Keratinocyte (primary cell): Measurements from ENCODE around the gene VAC14.

Experiments
- CTCF ChIP-seq, 3 experiments: IDR thresholded peaks in 1 of 3; conservative IDR thresholded peaks in 1 of 3; optimal IDR thresholded peaks in 1 of 3; 2 replicates in 2 of 3; 3 replicates in 1 of 3; pipeline versions ENCODE3 to v1.5.1; 2011; ENCODE audit warnings: low read length in 3 of 3, mild to moderate bottlenecking in 3 of 3, moderate library complexity in 2 of 3, control low read depth in 1 of 3, inconsistent platforms in 1 of 3; ENCODE audit not compliant: insufficient read depth in 2 of 3; ENCODE audit errors: extremely low read depth in 1 of 3
- EZH2 ChIP-seq: IDR thresholded peaks from one replicate; pipeline ENCODE4 v1.6.1; 2012; ENCODE audit warnings: inconsistent platforms, mild to moderate bottlenecking, low read length, moderate library complexity

GRCh38 chr16:70804153-70804733 is 3.3 kb upstream of the VAC14 start:
- TF ChIP-seq CTCF (optimal IDR thresholded peaks at IDR 0.05 in 1 of 3, IDR thresholded peaks at IDR 0.05 in 1 of 3, conservative IDR thresholded peaks at IDR 0.05 in 1 of 3; ENCODE audit: extremely low read depth in 1 of 3, insufficient read depth in 2 of 3, low read length in 3 of 3) = no peak
- TF ChIP-seq EZH2 = no peak
